ENCODE measurements around the gene PTPRA. TPM values are rescaled to one million over a fixed set of nuclear protein-coding genes. Genes with fewer than 3 reads are reported as not detected.

Gene PTPRA
- total and polyA plus RNA-seq, 8 donors, result 8.1 to 157 (median 21.8) TPM

GRCh38 chr20:2867081-2867864, 6.0 kb upstream of the PTPRA start:
- H3K27ac ChIP-seq, result no peak overlapping the region
- WGBS, 5 donors, result 58 to 73% (median 69%) methylated on average over 12 of the region's 12 CpGs
- peaks cover 5 to 26% (median 20%) of the 10 kb centered on the region in 4 donors for H3K4me1 ChIP-seq
- peak; percentile 48 to 52 for DNase-seq
- peaks cover 18 to 50% (median 47%) of the 10 kb centered on the region in 4 donors for H3K36me3 ChIP-seq
- intact Hi-C loops (cut with DNase I; ENCODE audit: low total_unique reads), result no loop called here
- H3K4me3 ChIP-seq, result no peak overlapping the region
- H3K27me3 ChIP-seq, result peaks cover 0 to 8% (median 0%) of the 10 kb centered on the region in 3 donors
- H3K9me3 ChIP-seq, result no peaks in the 10 kb centered on the region
- TF ChIP-seq EP300 (IDR thresholded peaks at IDR 0.05) (no peak), POLR2A (IDR thresholded peaks at IDR 0.05) (no peak), POLR2AphosphoS5 (IDR thresholded peaks at IDR 0.05) (no peak), CTCF (IDR thresholded peaks at IDR 0.05) (no peak)

GRCh38 chr20:2869381-2869780, 3.9 kb upstream of the PTPRA start:
- Histone ChIP-seq H3K36me3 (peaks cover 11 to 29% (median 26%) of the 10 kb centered on the region in 4 donors), H3K27me3 (peaks cover 0 to 11% (median 0%) of the 10 kb centered on the region in 3 donors), H3K27ac (no peak overlapping the region), H3K4me1 (peaks cover 7 to 40% (median 32%) of the 10 kb centered on the region in 4 donors), H3K9me3 (no peaks in the 10 kb centered on the region), H3K4me3 (no peak overlapping the region)
- DNase-seq, result no peak
- WGBS, 5 donors, result 94 to 98% (median 97%) methylated on average over 3 of the region's 3 CpGs
- intact Hi-C loops (cut with DNase I; ENCODE audit: low total_unique reads), result no loop called here
- TF ChIP-seq POLR2A (IDR thresholded peaks at IDR 0.05) (no peak), EP300 (IDR thresholded peaks at IDR 0.05) (no peak), CTCF (IDR thresholded peaks at IDR 0.05) (no peak), POLR2AphosphoS5 (IDR thresholded peaks at IDR 0.05) (no peak)

GRCh38 chr20:2871111-2871465, 2.2 kb upstream of the PTPRA start:
- no peak for TF ChIP-seq EP300 (IDR thresholded peaks at IDR 0.05)
- no peak for TF ChIP-seq POLR2A (IDR thresholded peaks at IDR 0.05)
- TF ChIP-seq CTCF (IDR thresholded peaks at IDR 0.05), result no peak
- TF ChIP-seq POLR2AphosphoS5 (IDR thresholded peaks at IDR 0.05), result no peak
- Histone ChIP-seq H3K27me3 (peaks cover 0 to 11% (median 0%) of the 10 kb centered on the region in 3 donors), H3K27ac (no peak overlapping the region), H3K9me3 (no peaks in the 10 kb centered on the region), H3K4me1 (peaks cover 15 to 57% (median 49%) of the 10 kb centered on the region in 4 donors), H3K36me3 (peaks cover 0 to 12% (median 9%) of the 10 kb centered on the region in 4 donors), H3K4me3 (no peak overlapping the region)
- 21 to 41% (median 31%) methylated on average over 2 of the region's 2 CpGs for WGBS, 5 donors
- intact Hi-C loops (cut with DNase I; ENCODE audit: low total_unique reads), result no loop called here
- DNase-seq, result peak in 1 of 2 donors; percentile 42

- peaks cover 0 to 4% (median 2%) of the 10 kb centered on the region in 4 donors for H3K36me3 ChIP-seq
- H3K27me3 ChIP-seq, result peaks cover 0 to 11% (median 0%) of the 10 kb centered on the region in 3 donors
- TF ChIP-seq CTCF (IDR thresholded peaks at IDR 0.05) (no peak), POLR2AphosphoS5 (IDR thresholded peaks at IDR 0.05) (no peak), POLR2A (IDR thresholded peaks at IDR 0.05) (no peak), EP300 (IDR thresholded peaks at IDR 0.05) (no peak)
- H3K4me3 ChIP-seq, result peak overlapping the region; percentile 84 to 99 (median 96)
- H3K4me1 ChIP-seq, result peaks cover 15 to 63% (median 52%) of the 10 kb centered on the region in 4 donors
- peak overlapping the region in 2 of 5 donors; percentile 18 to 91 for H3K27ac ChIP-seq
- 15 to 41% (median 18%) methylated on average over 16 to 34 of the region's 34 CpGs for WGBS, 5 donors
- intact Hi-C loops (cut with DNase I; ENCODE audit: low total_unique reads), result no loop called here
- DNase-seq, result peak in 1 of 2 donors; percentile 30
- no peaks in the 10 kb centered on the region for H3K9me3 ChIP-seq
These were observed 1.4 kb upstream of the PTPRA start for GRCh38 chr20:2871661-2872458.

All from stomach (tissue), 9 donors.